Measurements from ENCODE around the gene SEC14L2. TPM values are rescaled to one million over a fixed set of nuclear protein-coding genes. Genes with fewer than 3 reads are reported as not detected.
A peak's percentile ranks its signal among the peaks of the same experiment; 100 is the strongest.

The SEC14L2 gene
- polyA plus RNA-seq, 1 donor from 2014 or later, result 2.7 TPM

GRCh38 chr22:30444632-30445437 lies 48.0 kb downstream of the SEC14L2 start:
- TF ChIP-seq, protein P1, sequence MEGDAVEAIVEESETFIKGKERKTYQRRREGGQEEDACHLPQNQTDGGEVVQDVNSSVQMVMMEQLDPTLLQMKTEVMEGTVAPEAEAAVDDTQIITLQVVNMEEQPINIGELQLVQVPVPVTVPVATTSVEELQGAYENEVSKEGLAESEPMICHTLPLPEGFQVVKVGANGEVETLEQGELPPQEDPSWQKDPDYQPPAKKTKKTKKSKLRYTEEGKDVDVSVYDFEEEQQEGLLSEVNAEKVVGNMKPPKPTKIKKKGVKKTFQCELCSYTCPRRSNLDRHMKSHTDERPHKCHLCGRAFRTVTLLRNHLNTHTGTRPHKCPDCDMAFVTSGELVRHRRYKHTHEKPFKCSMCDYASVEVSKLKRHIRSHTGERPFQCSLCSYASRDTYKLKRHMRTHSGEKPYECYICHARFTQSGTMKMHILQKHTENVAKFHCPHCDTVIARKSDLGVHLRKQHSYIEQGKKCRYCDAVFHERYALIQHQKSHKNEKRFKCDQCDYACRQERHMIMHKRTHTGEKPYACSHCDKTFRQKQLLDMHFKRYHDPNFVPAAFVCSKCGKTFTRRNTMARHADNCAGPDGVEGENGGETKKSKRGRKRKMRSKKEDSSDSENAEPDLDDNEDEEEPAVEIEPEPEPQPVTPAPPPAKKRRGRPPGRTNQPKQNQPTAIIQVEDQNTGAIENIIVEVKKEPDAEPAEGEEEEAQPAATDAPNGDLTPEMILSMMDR (IDR thresholded peaks at IDR 0.05; ENCODE audit: poor library complexity, severe bottlenecking), result peak; percentile 59
- no peak for TF ChIP-seq MXI1 (conservative IDR thresholded peaks at IDR 0.05; ENCODE audit: poor library complexity, severe bottlenecking)
- peak; percentile 62 for TF ChIP-seq RAD21 (conservative IDR thresholded peaks at IDR 0.05)
- no peak for TF ChIP-seq EZH2 (IDR thresholded peaks at IDR 0.05; ENCODE audit: borderline replicate concordance, insufficient read depth, low read length, poor library complexity, severe bottlenecking)
- no peak for TF ChIP-seq EP300 (conservative IDR thresholded peaks at IDR 0.05; ENCODE audit: poor library complexity, severe bottlenecking)
- TF ChIP-seq TAF1 (IDR thresholded peaks at IDR 0.05; ENCODE audit: low read depth), result no peak
- peak; percentile 47 for TF ChIP-seq SMC3 (conservative IDR thresholded peaks at IDR 0.05; ENCODE audit: poor library complexity)
- TF ChIP-seq, protein P2, sequence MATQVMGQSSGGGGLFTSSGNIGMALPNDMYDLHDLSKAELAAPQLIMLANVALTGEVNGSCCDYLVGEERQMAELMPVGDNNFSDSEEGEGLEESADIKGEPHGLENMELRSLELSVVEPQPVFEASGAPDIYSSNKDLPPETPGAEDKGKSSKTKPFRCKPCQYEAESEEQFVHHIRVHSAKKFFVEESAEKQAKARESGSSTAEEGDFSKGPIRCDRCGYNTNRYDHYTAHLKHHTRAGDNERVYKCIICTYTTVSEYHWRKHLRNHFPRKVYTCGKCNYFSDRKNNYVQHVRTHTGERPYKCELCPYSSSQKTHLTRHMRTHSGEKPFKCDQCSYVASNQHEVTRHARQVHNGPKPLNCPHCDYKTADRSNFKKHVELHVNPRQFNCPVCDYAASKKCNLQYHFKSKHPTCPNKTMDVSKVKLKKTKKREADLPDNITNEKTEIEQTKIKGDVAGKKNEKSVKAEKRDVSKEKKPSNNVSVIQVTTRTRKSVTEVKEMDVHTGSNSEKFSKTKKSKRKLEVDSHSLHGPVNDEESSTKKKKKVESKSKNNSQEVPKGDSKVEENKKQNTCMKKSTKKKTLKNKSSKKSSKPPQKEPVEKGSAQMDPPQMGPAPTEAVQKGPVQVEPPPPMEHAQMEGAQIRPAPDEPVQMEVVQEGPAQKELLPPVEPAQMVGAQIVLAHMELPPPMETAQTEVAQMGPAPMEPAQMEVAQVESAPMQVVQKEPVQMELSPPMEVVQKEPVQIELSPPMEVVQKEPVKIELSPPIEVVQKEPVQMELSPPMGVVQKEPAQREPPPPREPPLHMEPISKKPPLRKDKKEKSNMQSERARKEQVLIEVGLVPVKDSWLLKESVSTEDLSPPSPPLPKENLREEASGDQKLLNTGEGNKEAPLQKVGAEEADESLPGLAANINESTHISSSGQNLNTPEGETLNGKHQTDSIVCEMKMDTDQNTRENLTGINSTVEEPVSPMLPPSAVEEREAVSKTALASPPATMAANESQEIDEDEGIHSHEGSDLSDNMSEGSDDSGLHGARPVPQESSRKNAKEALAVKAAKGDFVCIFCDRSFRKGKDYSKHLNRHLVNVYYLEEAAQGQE (IDR thresholded peaks at IDR 0.05; ENCODE audit: borderline replicate concordance), result no peak
- TF ChIP-seq POLR2AphosphoS5 (IDR thresholded peaks at IDR 0.05), result no peak
- no peaks in the 10 kb centered on the region for H3K36me3 ChIP-seq (ENCODE audit: insufficient read depth, low read length)
- no peaks in the 10 kb centered on the region for H3F3A ChIP-seq (ENCODE audit: insufficient read depth, low read length, poor library complexity, severe bottlenecking)
- no peak overlapping the region for H2AFZ ChIP-seq (ENCODE audit: low read depth, low read length)
- H3K27ac ChIP-seq (ENCODE audit: low read length), result no peak overlapping the region
- no peaks in the 10 kb centered on the region for H4K20me1 ChIP-seq (ENCODE audit: insufficient read depth)
- no peaks in the 10 kb centered on the region for H3K9me3 ChIP-seq (ENCODE audit: low read length)
- no peaks in the 10 kb centered on the region for H3K27me3 ChIP-seq (ENCODE audit: insufficient read depth, low read depth, low read length)
- no peaks in the 10 kb centered on the region for H3K9me2 ChIP-seq (ENCODE audit: insufficient read depth, low read length)
- no peak overlapping the region for H3K4me3 ChIP-seq (ENCODE audit: low read length)
- H3K79me2 ChIP-seq (replicated peaks; ENCODE audit: insufficient read depth, low read length), result no peaks in the 10 kb centered on the region
- H3K4me2 ChIP-seq (ENCODE audit: low read length), result no peak overlapping the region
- H3K9ac ChIP-seq (ENCODE audit: low read length), result no peak overlapping the region

- Histone ChIP-seq H2AFZ (ENCODE audit: low read depth, low read length) (no peak overlapping the region), H3K27ac (ENCODE audit: low read length) (no peak overlapping the region), H3K9ac (ENCODE audit: low read length) (no peak overlapping the region), H3F3A (ENCODE audit: insufficient read depth, low read length, poor library complexity, severe bottlenecking) (no peaks in the 10 kb centered on the region), H4K20me1 (ENCODE audit: insufficient read depth) (no peaks in the 10 kb centered on the region), H3K9me2 (ENCODE audit: insufficient read depth, low read length) (no peaks in the 10 kb centered on the region), H3K4me3 (ENCODE audit: low read length) (no peak overlapping the region), H3K9me3 (ENCODE audit: low read length) (no peaks in the 10 kb centered on the region), H3K27me3 (ENCODE audit: insufficient read depth, low read depth, low read length) (no peaks in the 10 kb centered on the region), H3K79me2 (replicated peaks; ENCODE audit: insufficient read depth, low read length) (no peaks in the 10 kb centered on the region), H3K36me3 (ENCODE audit: insufficient read depth, low read length) (no peaks in the 10 kb centered on the region), H3K4me2 (ENCODE audit: low read length) (no peak overlapping the region)
- TF ChIP-seq TAF1 (IDR thresholded peaks at IDR 0.05; ENCODE audit: low read depth) (no peak), EP300 (conservative IDR thresholded peaks at IDR 0.05; ENCODE audit: poor library complexity, severe bottlenecking) (no peak)
- TF ChIP-seq, protein P1 (IDR thresholded peaks at IDR 0.05; ENCODE audit: poor library complexity, severe bottlenecking), result peak; percentile 4
Observed at GRCh38 chr22:30445438-30446145, 48.8 kb downstream of the SEC14L2 start.
